Adrenal gland (tissue), 12 donors: ENCODE results near the gene CCNA2. TPM values are rescaled to one million over a fixed set of nuclear protein-coding genes. Genes with fewer than 3 reads are reported as not detected.

Experiments
- DNase-seq, 7 donors: peaks; one replicate each; pipeline ENCODE4 v3.0.0-alpha.2; 2019 to 2020
- H3K27ac ChIP-seq, 5 donors: fragments of 200-600 bp; sonication (generic) in 4 of 5; 1 replicate in 3 of 5; 2 replicates in 2 of 5; pipeline versions ENCODE4 v1.5.1 to v1.8.0; 2016 to 2020; ENCODE audit warnings: mild to moderate bottlenecking in 1 of 5
- H3K27me3 ChIP-seq: fragments of 200-600 bp; 2 replicates; pipeline ENCODE4 v1.8.0; 2021
- H3K36me3 ChIP-seq, 2 donors: fragments of 200-600 bp; replicated peaks in 1 of 2; 1 replicate in 1 of 2; 2 replicates in 1 of 2; pipeline versions ENCODE4 v1.5.1 to v1.8.0; 2018 to 2022
- H3K4me1 ChIP-seq, 2 donors: fragments of 200-600 bp; replicated peaks in 1 of 2; 1 replicate in 1 of 2; 2 replicates in 1 of 2; pipeline versions ENCODE4 v1.5.1 to v1.8.0; 2018 to 2021
- H3K4me3 ChIP-seq, 4 donors: fragments of 200-600 bp; sonication (generic) in 3 of 4; one replicate each; pipeline ENCODE4 v1.5.1; 2016 to 2018
- H3K9me3 ChIP-seq, 3 donors: fragments of 200-600 bp; sonication (generic) in 1 of 3; replicated peaks in 1 of 3; 1 replicate in 2 of 3; 2 replicates in 1 of 3; pipeline versions ENCODE4 v1.5.1 to v1.8.0; 2016 to 2021
- CTCF ChIP-seq, 6 experiments: fragments of 450-650 bp in 4 of 6; fragments of 200-600 bp in 2 of 6; sonication (generic) in 1 of 6; IDR thresholded peaks; 1 replicate in 5 of 6; 2 replicates in 1 of 6; pipeline versions ENCODE4 v1.5.1 to v1.8.0; 2016 to 2021; ENCODE audit warnings: antibody characterized with exemption in 6 of 6, mild to moderate bottlenecking in 2 of 6, moderate library complexity in 1 of 6
- POLR2A ChIP-seq, 2 donors: fragments of 450-650 bp; IDR thresholded peaks; one replicate each; pipeline ENCODE4 v1.6.1; 2017; ENCODE audit warnings: antibody characterized with exemption in 2 of 2, mild to moderate bottlenecking in 2 of 2, moderate library complexity in 1 of 2
- WGBS, 4 donors: extraction: QIAGEN DNeasy Blood & Tissue Kit in 2 of 4; methylation state at CpG; one replicate each; pipeline versions ENCODE4 v1.1.5 to v1.1.7; 2013 to 2017; 5-methylcytosine and 5-hydroxymethylcytosine counted together
- intact Hi-C, 2 donors: fragments of 100-400 bp; cut with DNase I; formaldehyde crosslinking; loops; one replicate each; pipeline versions ENCODE4 v1.14.1 to v1.15.0; 2022 to 2023
- polyA plus RNA-seq, 3 donors: library from polyadenylated mRNA; stranded (reverse); fragments of 200-250 nt in 2 of 3; fragments of 350-450 nt in 1 of 3; fragmentation: Illumina TruSeq in 1 of 3; extraction: RNeasy Lipid Tissue Mini Kit (QIAGEN cat#74804) in 1 of 3; gene quantifications; one replicate each; pipeline ENCODE4 v1.2.3, GENCODE V29; 2013 to 2014
- total RNA-seq, 9 donors: library from RNA; depleted of rRNA in 4 of 9; stranded (reverse); fragments of >200 nt in 4 of 9; fragments of 120-200 nt in 1 of 9; fragmentation: NEBNext Ultra II Directional in 1 of 9; extraction: Animal tissue kit (Norgen Biotek cat#: 25700) in 1 of 9; gene quantifications; one replicate each; pipeline versions ENCODE4 v1.1.0 to v1.2.4, GENCODE V29; 2013 to 2023
- donor health status: healthy with polysubstance abuse.
- donor health status: Bipolar disorder and iron deficiency.
- donor health status: DM: yes; HTN: yes; CAD: no.
- donor health status: DM: no; HTN: no; CAD: no.
- donor health status: DM: no; HTN: no; CAD: no.
- donor health status: DM: yes; HTN: yes; CAD: no.

Gene CCNA2
- total and polyA plus RNA-seq, 12 donors = 0.24 to 18.9 (median 2.3) TPM

- no peaks in the 10 kb centered on the region for H3K9me3 ChIP-seq
- no peaks in the 10 kb centered on the region for H3K4me1 ChIP-seq
- intact Hi-C loops = no loop called here
- no peak overlapping the region for H3K27ac ChIP-seq
- 91 to 99% (median 96%) methylated on average over 2 of the region's 2 CpGs for whole genome bisulfite sequencing, 4 donors
- DNase-seq = no peak
- no peaks in the 10 kb centered on the region for H3K27me3 ChIP-seq
- H3K4me3 ChIP-seq = no peak overlapping the region
- H3K36me3 ChIP-seq = peaks cover 0 to 18% of the 10 kb centered on the region in 2 donors
- no peak for TF ChIP-seq CTCF (IDR thresholded peaks at IDR 0.05)
- TF ChIP-seq POLR2A (IDR thresholded peaks at IDR 0.05) = no peak
Observed at GRCh38 chr4:121861426-121861825, 37.7 kb upstream of the CCNA2 start.

- no peak for DNase-seq
- Histone ChIP-seq H3K4me3 (no peak overlapping the region), H3K27ac (no peak overlapping the region), H3K4me1 (no peaks in the 10 kb centered on the region), H3K9me3 (no peaks in the 10 kb centered on the region), H3K27me3 (no peaks in the 10 kb centered on the region), H3K36me3 (peaks cover 0 to 18% of the 10 kb centered on the region in 2 donors)
- intact Hi-C loops = no loop called here
- TF ChIP-seq POLR2A (IDR thresholded peaks at IDR 0.05) = no peak
- no peak for TF ChIP-seq CTCF (IDR thresholded peaks at IDR 0.05)
Observed at GRCh38 chr4:121860121-121860520, 36.4 kb upstream of the CCNA2 start.

GRCh38 chr4:121851354-121851753, 27.7 kb upstream of the CCNA2 start:
- Histone ChIP-seq H3K9me3 (no peaks in the 10 kb centered on the region), H3K27me3 (no peaks in the 10 kb centered on the region), H3K4me1 (no peaks in the 10 kb centered on the region), H3K27ac (no peak overlapping the region), H3K36me3 (peaks cover 0 to 12% of the 10 kb centered on the region in 2 donors), H3K4me3 (no peak overlapping the region)
- no peak for DNase-seq
- WGBS, 4 donors = 84 to 100% (median 90%) methylated on average over 1 of the region's 1 CpG
- TF ChIP-seq POLR2A (IDR thresholded peaks at IDR 0.05) = no peak
- no peak for TF ChIP-seq CTCF (IDR thresholded peaks at IDR 0.05)
- intact Hi-C loops = no loop called here

- DNase-seq = no peak
- no peaks in the 10 kb centered on the region for H3K4me1 ChIP-seq
- TF ChIP-seq CTCF (IDR thresholded peaks at IDR 0.05) (no peak), POLR2A (IDR thresholded peaks at IDR 0.05) (no peak)
- intact Hi-C loops = no loop called here
- H3K27ac ChIP-seq = no peak overlapping the region
- no peak overlapping the region for H3K4me3 ChIP-seq
- no peaks in the 10 kb centered on the region for H3K27me3 ChIP-seq
- peaks cover 0 to 32% of the 10 kb centered on the region in 2 donors for H3K36me3 ChIP-seq
- 77 to 88% (median 87%) methylated on average over 6 of the region's 6 CpGs for WGBS, 4 donors
- H3K9me3 ChIP-seq = no peaks in the 10 kb centered on the region
Observed at GRCh38 chr4:121846662-121847061, 23.0 kb upstream of the CCNA2 start.
